Keratinocyte (primary cell): ENCODE measurements around the gene ABI1. TPM values are rescaled to one million over a fixed set of nuclear protein-coding genes. Genes with fewer than 3 reads are reported as not detected.

Experiments
- DNase-seq: peaks from one replicate; pipeline ENCODE4 v3.0.0-alpha.2; 2011; ENCODE audit warnings: low read depth, missing footprints, low spot score
- FAIRE-seq: peaks from 2 replicates; lab custom pipeline; 2011; peaks lifted over from hg19 to GRCh38; lab: Jason Lieb, UNC
- H2AFZ ChIP-seq: 2 replicates; pipeline ENCODE4 v1.6.0; 2012; ENCODE audit warnings: low read length, control low read depth, inconsistent platforms; ENCODE audit not compliant: control insufficient read depth
- H3K27ac ChIP-seq: 2 replicates; pipeline ENCODE4 v1.5.1; 2011; ENCODE audit warnings: low read length; ENCODE audit not compliant: control insufficient read depth, insufficient read depth
- H3K27me3 ChIP-seq: 3 replicates; pipeline ENCODE4 v1.6.0; 2011; ENCODE audit warnings: low read length; ENCODE audit not compliant: control insufficient read depth, insufficient read depth; ENCODE audit errors: extremely low read depth
- H3K36me3 ChIP-seq, 2 experiments: 2 replicates in 1 of 2; 3 replicates in 1 of 2; pipeline ENCODE4 v1.5.1; 2011; ENCODE audit warnings: low read length in 2 of 2, mild to moderate bottlenecking in 1 of 2; ENCODE audit not compliant: control insufficient read depth in 2 of 2, insufficient read depth in 2 of 2; ENCODE audit errors: extremely low read depth in 1 of 2
- H3K4me1 ChIP-seq: 3 replicates; pipeline ENCODE4 v1.5.1; 2011; ENCODE audit warnings: low read length; ENCODE audit not compliant: control insufficient read depth, insufficient read depth; ENCODE audit errors: extremely low read depth
- H3K4me2 ChIP-seq: 3 replicates; pipeline ENCODE4 v1.6.0; 2011; ENCODE audit warnings: low read depth, low read length; ENCODE audit not compliant: control insufficient read depth, insufficient read depth; ENCODE audit errors: extremely low read depth
- H3K4me3 ChIP-seq, 3 experiments: fragments of 200-600 bp in 1 of 3; sonication (generic) in 1 of 3; 2 replicates in 2 of 3; 3 replicates in 1 of 3; pipeline ENCODE4 v1.5.1; 2011 to 2016; ENCODE audit warnings: low read length in 3 of 3, mild to moderate bottlenecking in 3 of 3, control low read depth in 2 of 3, inconsistent platforms in 1 of 3, low read depth in 1 of 3, mixed read lengths in 1 of 3, mixed run types in 1 of 3, moderate library complexity in 1 of 3; ENCODE audit not compliant: control insufficient read depth in 2 of 3, insufficient read depth in 2 of 3; ENCODE audit errors: extremely low read depth in 1 of 3
- H3K79me2 ChIP-seq: 2 replicates; pipeline ENCODE4 v1.6.0; 2012; ENCODE audit warnings: low read length; ENCODE audit not compliant: control insufficient read depth, insufficient read depth
- H3K9ac ChIP-seq: 3 replicates; pipeline ENCODE4 v1.6.0; 2011; ENCODE audit warnings: low read length; ENCODE audit not compliant: control insufficient read depth, insufficient read depth; ENCODE audit errors: extremely low read depth
- H3K9me1 ChIP-seq: 3 replicates; pipeline ENCODE4 v1.6.0; 2011; ENCODE audit warnings: low read length; ENCODE audit not compliant: control insufficient read depth, insufficient read depth; ENCODE audit errors: extremely low read depth
- H3K9me3 ChIP-seq: 2 replicates; pipeline ENCODE4 v1.5.1; 2012; ENCODE audit warnings: low read depth, low read length; ENCODE audit not compliant: control insufficient read depth
- H4K20me1 ChIP-seq: 3 replicates; pipeline ENCODE4 v1.6.0; 2011; ENCODE audit warnings: low read length; ENCODE audit not compliant: control insufficient read depth, insufficient read depth; ENCODE audit errors: extremely low read depth
- EZH2 ChIP-seq: IDR thresholded peaks from one replicate; pipeline ENCODE4 v1.6.1; 2012; ENCODE audit warnings: inconsistent platforms, mild to moderate bottlenecking, low read length, moderate library complexity
- dilution Hi-C: fragments of 300-500 bp; cut with MboI; formaldehyde crosslinking; loops from one replicate; pipeline ENCODE4 v1.7.0; 2020; ENCODE audit warnings: low sequenced_read_pairs; ENCODE audit not compliant: extremely low pct_ligation_motif_present
- polyA plus RNA-seq, 5 experiments: library from polyadenylated mRNA; depleted of rRNA in 3 of 5; stranded (reverse) in 3 of 5; stranded (forward) in 1 of 5; unstranded in 1 of 5; fragments of >200 nt; gene quantifications; 1 replicate in 1 of 5; 2 replicates in 3 of 5; 3 replicates in 1 of 5; pipeline versions ENCODE4 v1.2.1 to v1.2.3, GENCODE V29; 2011 to 2012; ENCODE audit warnings: missing spikeins in 2 of 5, low read depth in 1 of 5, low replicate concordance in 1 of 5
- TF ChIP-seq, protein P1 (sequence below), 3 experiments: IDR thresholded peaks in 1 of 3; conservative IDR thresholded peaks in 1 of 3; optimal IDR thresholded peaks in 1 of 3; 2 replicates in 2 of 3; 3 replicates in 1 of 3; pipeline versions ENCODE3 to v1.5.1; 2011; ENCODE audit warnings: low read length in 3 of 3, mild to moderate bottlenecking in 3 of 3, moderate library complexity in 2 of 3, control low read depth in 1 of 3, inconsistent platforms in 1 of 3; ENCODE audit not compliant: insufficient read depth in 2 of 3; ENCODE audit errors: extremely low read depth in 1 of 3

Gene ABI1
- polyA plus RNA-seq, 1 donor (not counting 4 experiments of a cell fraction or from before 2014, with no cell fraction given) = 78.9 TPM

DNA sequence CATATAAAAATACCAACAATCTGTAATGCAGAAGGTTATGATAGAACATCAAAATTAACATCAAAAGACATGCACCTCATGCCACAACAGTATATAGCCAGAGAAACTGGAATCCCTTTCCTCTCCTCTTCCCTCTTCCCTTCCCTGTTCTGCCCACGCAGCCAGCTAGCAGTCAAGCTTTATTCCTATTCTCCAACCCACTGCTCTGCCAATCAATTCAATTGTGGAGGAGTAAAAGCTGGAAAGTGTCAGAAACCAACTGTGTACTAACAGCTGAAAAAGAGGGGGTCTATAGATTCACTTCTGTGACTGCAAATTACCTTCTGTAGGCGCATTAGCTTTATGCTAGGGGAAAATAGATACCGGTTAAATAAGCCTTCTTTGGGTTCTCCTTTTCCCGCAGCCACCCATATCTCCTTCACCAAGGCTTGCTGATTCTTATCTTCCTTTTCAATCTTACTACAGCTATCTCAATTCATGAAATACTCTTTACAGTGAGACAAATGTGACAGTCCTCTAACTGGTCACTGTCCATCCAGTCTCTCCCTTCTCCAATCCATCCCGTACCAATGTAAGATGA, 16.3 kb downstream of the ABI1 start:
- H3K4me1 ChIP-seq = peaks cover 22% of the 10 kb centered on the region
- H3K9me1 ChIP-seq = no peaks in the 10 kb centered on the region
- peak overlapping the region in 2 of 3 experiments; percentile 2 to 48 for H3K4me3 ChIP-seq
- H3K27me3 ChIP-seq = no peaks in the 10 kb centered on the region
- peaks cover 0 to 2% of the 10 kb centered on the region in 2 experiments for H3K36me3 ChIP-seq
- H3K79me2 ChIP-seq = peaks cover 83% of the 10 kb centered on the region
- no peak overlapping the region for H3K9ac ChIP-seq
- FAIRE-seq (no peak), DNase-seq (no peak)
- no peaks in the 10 kb centered on the region for H4K20me1 ChIP-seq
- TF ChIP-seq EZH2 = no peak
- TF ChIP-seq, protein P1, sequence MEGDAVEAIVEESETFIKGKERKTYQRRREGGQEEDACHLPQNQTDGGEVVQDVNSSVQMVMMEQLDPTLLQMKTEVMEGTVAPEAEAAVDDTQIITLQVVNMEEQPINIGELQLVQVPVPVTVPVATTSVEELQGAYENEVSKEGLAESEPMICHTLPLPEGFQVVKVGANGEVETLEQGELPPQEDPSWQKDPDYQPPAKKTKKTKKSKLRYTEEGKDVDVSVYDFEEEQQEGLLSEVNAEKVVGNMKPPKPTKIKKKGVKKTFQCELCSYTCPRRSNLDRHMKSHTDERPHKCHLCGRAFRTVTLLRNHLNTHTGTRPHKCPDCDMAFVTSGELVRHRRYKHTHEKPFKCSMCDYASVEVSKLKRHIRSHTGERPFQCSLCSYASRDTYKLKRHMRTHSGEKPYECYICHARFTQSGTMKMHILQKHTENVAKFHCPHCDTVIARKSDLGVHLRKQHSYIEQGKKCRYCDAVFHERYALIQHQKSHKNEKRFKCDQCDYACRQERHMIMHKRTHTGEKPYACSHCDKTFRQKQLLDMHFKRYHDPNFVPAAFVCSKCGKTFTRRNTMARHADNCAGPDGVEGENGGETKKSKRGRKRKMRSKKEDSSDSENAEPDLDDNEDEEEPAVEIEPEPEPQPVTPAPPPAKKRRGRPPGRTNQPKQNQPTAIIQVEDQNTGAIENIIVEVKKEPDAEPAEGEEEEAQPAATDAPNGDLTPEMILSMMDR (optimal IDR thresholded peaks at IDR 0.05 in 1 of 3, IDR thresholded peaks at IDR 0.05 in 1 of 3, conservative IDR thresholded peaks at IDR 0.05 in 1 of 3; ENCODE audit: extremely low read depth in 1 of 3, insufficient read depth in 2 of 3, low read length in 3 of 3) = no peak
- no peak overlapping the region for H2AFZ ChIP-seq
- no peaks in the 10 kb centered on the region for H3K9me3 ChIP-seq
- dilution Hi-C loops = no loop called here
- peak overlapping the region; percentile 68 for H3K4me2 ChIP-seq
- H3K27ac ChIP-seq = peak overlapping the region; percentile 32

DNA sequence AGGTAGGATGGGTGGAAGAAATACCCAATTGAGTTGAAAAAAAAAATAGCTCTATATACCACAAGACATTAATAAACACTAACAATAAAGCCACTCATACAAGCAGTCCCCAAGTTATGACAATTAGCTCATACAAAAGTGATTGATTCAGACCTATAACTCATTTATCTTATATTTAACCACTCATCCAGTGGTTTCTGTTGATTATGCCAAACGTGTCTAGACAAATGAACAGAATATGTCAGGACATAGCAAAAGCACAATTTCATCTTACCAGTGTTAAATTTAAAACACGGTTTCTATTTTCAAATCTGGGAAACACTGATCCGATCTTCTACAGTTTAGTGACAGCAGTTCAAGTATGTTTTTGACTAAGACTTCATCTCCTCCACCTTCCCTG, 17.0 kb downstream of the ABI1 start:
- dilution Hi-C loops = no loop called here
- FAIRE-seq (peak; percentile 78), DNase-seq (no peak)
- peak overlapping the region; percentile 32 for H3K27ac ChIP-seq
- TF ChIP-seq, protein P1 (optimal IDR thresholded peaks at IDR 0.05 in 1 of 3, IDR thresholded peaks at IDR 0.05 in 1 of 3, conservative IDR thresholded peaks at IDR 0.05 in 1 of 3; ENCODE audit: extremely low read depth in 1 of 3, insufficient read depth in 2 of 3, low read length in 3 of 3) = no peak
- no peak for TF ChIP-seq EZH2
- H3K27me3 ChIP-seq = no peaks in the 10 kb centered on the region
- peaks cover 83% of the 10 kb centered on the region for H3K79me2 ChIP-seq
- H3K4me2 ChIP-seq = peak overlapping the region; percentile 68
- H3K4me3 ChIP-seq = peak overlapping the region in 2 of 3 experiments; percentile 2 to 48
- no peaks in the 10 kb centered on the region for H3K9me3 ChIP-seq
- H4K20me1 ChIP-seq = no peaks in the 10 kb centered on the region
- H3K4me1 ChIP-seq = peaks cover 22% of the 10 kb centered on the region
- no peak overlapping the region for H2AFZ ChIP-seq
- no peaks in the 10 kb centered on the region for H3K9me1 ChIP-seq
- no peak overlapping the region for H3K9ac ChIP-seq
- peaks cover 0 to 2% of the 10 kb centered on the region in 2 experiments for H3K36me3 ChIP-seq
